ENCODE data around the gene MOB3C.

Gene MOB3C

GRCh38 chr1:46638921-46639320 is 22.3 kb upstream of the MOB3C start:
- DNase-seq (ENCODE audit: low read depth), result no peak

GRCh38 chr1:46637444-46638083 is 21.0 kb upstream of the MOB3C start:
- no peak for DNase-seq (ENCODE audit: low read depth)

- DNase-seq (ENCODE audit: low read depth), result no peak
Measured at GRCh38 chr1:46635205-46635604, 18.6 kb upstream of the MOB3C start.

- no peak for DNase-seq (ENCODE audit: low read depth)
Measured at GRCh38 chr1:46630719-46631118, 14.1 kb upstream of the MOB3C start.

GRCh38 chr1:46623743-46624644 is 7.4 kb upstream of the MOB3C start:
- DNase-seq (ENCODE audit: low read depth), result no peak

GRCh38 chr1:46622344-46622743 is 5.7 kb upstream of the MOB3C start:
- DNase-seq (ENCODE audit: low read depth), result no peak

- DNase-seq (ENCODE audit: low read depth), result no peak
Measured at GRCh38 chr1:46621930-46622329, 5.3 kb upstream of the MOB3C start.

- no peak for DNase-seq (ENCODE audit: low read depth)
Measured at GRCh38 chr1:46619656-46620258, 3.1 kb upstream of the MOB3C start.

GRCh38 chr1:46618754-46619415 is 2.3 kb upstream of the MOB3C start:
- DNase-seq (ENCODE audit: low read depth), result no peak

GRCh38 chr1:46617833-46618232 is 1.2 kb upstream of the MOB3C start:
- no peak for DNase-seq (ENCODE audit: low read depth)

GRCh38 chr1:46617108-46617800 is 643 bp upstream of the MOB3C start:
- DNase-seq (ENCODE audit: low read depth), result no peak

- no peak for DNase-seq (ENCODE audit: low read depth)
Measured at GRCh38 chr1:46615735-46616134, 876 bp downstream of the MOB3C start.

GRCh38 chr1:46615088-46615487 is 1.5 kb downstream of the MOB3C start:
- DNase-seq (ENCODE audit: low read depth), result no peak

GRCh38 chr1:46614604-46614984 is 2.0 kb downstream of the MOB3C start:
- DNase-seq (ENCODE audit: low read depth), result no peak

- DNase-seq (ENCODE audit: low read depth), result no peak
Measured at GRCh38 chr1:46613661-46614603, 2.7 kb downstream of the MOB3C start.

GRCh38 chr1:46612937-46613660 is 3.5 kb downstream of the MOB3C start:
- no peak for DNase-seq (ENCODE audit: low read depth)

GRCh38 chr1:46611691-46612221 is 4.9 kb downstream of the MOB3C start:
- no peak for DNase-seq (ENCODE audit: low read depth)

GRCh38 chr1:46607345-46608130 is 9.1 kb downstream of the MOB3C start:
- DNase-seq (ENCODE audit: low read depth), result no peak
